GM12878 (cell line): ENCODE data around the gene CST1.

ENCODE experiments used
- BHLHE40 ChIP-seq, 2 experiments: fragments of 450-650 bp in 1 of 2; IDR thresholded peaks; 2 replicates each; pipeline ENCODE4 v1.6.1; 2011 to 2017; ENCODE audit warnings: low read depth in 2 of 2, borderline replicate concordance in 1 of 2, improper control_type of control experiment in 1 of 2, low read length in 1 of 2, mild to moderate bottlenecking in 1 of 2
- CHD4 ChIP-seq: fragments of 200-600 bp; sonication (generic); IDR thresholded peaks from 2 replicates; pipeline ENCODE4 v1.6.1; 2016; ENCODE audit warnings: mild to moderate bottlenecking
- ETV6 ChIP-seq, 2 experiments: fragments of 450-650 bp in 1 of 2; IDR thresholded peaks in 1 of 2; conservative IDR thresholded peaks in 1 of 2; 2 replicates each; pipeline ENCODE4 v1.6.1; 2014; ENCODE audit warnings: antibody characterized with exemption in 1 of 2, borderline replicate concordance in 1 of 2, low read depth in 1 of 2, mild to moderate bottlenecking in 1 of 2, moderate library complexity in 1 of 2
- HDAC2 ChIP-seq: fragments of 200-600 bp; sonication (generic); IDR thresholded peaks from 2 replicates; pipeline ENCODE4 v1.6.1; 2017
- KDM1A ChIP-seq: fragments of 200-600 bp; sonication (generic); IDR thresholded peaks from 2 replicates; pipeline ENCODE4 v1.6.1; 2016; ENCODE audit warnings: borderline replicate concordance
- NFXL1 ChIP-seq: fragments of 450-650 bp; IDR thresholded peaks from 2 replicates; pipeline ENCODE4 v1.6.1; 2017; ENCODE audit warnings: antibody characterized with exemption, mild to moderate bottlenecking, borderline replicate concordance
- NRF1 ChIP-seq: conservative IDR thresholded peaks from 2 replicates; pipeline ENCODE4 v1.6.1; 2011; ENCODE audit warnings: mild to moderate bottlenecking, low read depth, low read length, improper control_type of control experiment
- POLR2A ChIP-seq: IDR thresholded peaks from 2 replicates; pipeline ENCODE4 v1.6.1; 2011; ENCODE audit warnings: low read depth, mild to moderate bottlenecking, low read length
- POU2F2 ChIP-seq: IDR thresholded peaks from 3 replicates; pipeline ENCODE4 v1.6.1; 2011; ENCODE audit warnings: low read depth, mild to moderate bottlenecking, low read length, borderline replicate concordance
- SMC3 ChIP-seq: IDR thresholded peaks from 2 replicates; pipeline ENCODE4 v1.6.1; 2011; ENCODE audit warnings: low read length, improper control_type of control experiment, borderline replicate concordance
- ZNF274 ChIP-seq: IDR thresholded peaks from one replicate; pipeline ENCODE4 v1.8.0; 2011; ENCODE audit not compliant: insufficient read length, insufficient read depth
- TF ChIP-seq, protein P1 (sequence below), 3 experiments: IDR thresholded peaks in 2 of 3; conservative IDR thresholded peaks in 1 of 3; 2 replicates each; pipeline ENCODE4 v1.5.1; 2011; ENCODE audit warnings: low read depth in 3 of 3, low read length in 3 of 3, mild to moderate bottlenecking in 3 of 3, control low read depth in 2 of 3, moderate library complexity in 2 of 3, inconsistent platforms in 1 of 3, mixed read lengths in 1 of 3; ENCODE audit not compliant: control insufficient read depth in 2 of 3, insufficient read depth in 1 of 3; ENCODE audit errors: extremely low read depth in 1 of 3
- TF ChIP-seq, protein P2 (sequence below): fragments of 450-650 bp; formaldehyde crosslinking; IDR thresholded peaks from 2 replicates; pipeline ENCODE4 v1.4.0; 2022; ENCODE audit warnings: mild to moderate bottlenecking, moderate library complexity

DNA sequence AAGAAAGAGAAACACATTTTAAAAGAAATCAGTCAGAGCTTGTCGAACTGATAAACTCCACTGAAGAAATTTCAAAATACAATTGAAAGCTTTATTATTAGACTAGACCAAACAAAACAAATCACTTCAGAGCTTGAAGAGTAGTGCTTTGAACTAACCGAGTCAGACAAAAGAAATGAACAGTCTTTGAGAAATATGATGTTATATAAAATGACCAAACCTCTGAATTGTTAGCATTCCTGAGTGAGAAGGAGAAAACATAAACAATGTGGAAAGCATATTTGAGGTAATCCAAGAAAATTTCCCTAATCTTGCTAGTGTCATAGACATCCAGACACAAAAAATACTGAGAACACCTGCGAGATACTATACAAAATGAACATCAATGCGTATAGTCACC, 48.7 kb downstream of the CST1 start:
- TF ChIP-seq POU2F2: no peak
- TF ChIP-seq, protein P1, sequence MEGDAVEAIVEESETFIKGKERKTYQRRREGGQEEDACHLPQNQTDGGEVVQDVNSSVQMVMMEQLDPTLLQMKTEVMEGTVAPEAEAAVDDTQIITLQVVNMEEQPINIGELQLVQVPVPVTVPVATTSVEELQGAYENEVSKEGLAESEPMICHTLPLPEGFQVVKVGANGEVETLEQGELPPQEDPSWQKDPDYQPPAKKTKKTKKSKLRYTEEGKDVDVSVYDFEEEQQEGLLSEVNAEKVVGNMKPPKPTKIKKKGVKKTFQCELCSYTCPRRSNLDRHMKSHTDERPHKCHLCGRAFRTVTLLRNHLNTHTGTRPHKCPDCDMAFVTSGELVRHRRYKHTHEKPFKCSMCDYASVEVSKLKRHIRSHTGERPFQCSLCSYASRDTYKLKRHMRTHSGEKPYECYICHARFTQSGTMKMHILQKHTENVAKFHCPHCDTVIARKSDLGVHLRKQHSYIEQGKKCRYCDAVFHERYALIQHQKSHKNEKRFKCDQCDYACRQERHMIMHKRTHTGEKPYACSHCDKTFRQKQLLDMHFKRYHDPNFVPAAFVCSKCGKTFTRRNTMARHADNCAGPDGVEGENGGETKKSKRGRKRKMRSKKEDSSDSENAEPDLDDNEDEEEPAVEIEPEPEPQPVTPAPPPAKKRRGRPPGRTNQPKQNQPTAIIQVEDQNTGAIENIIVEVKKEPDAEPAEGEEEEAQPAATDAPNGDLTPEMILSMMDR (IDR thresholded peaks at IDR 0.05 in 2 of 3, conservative IDR thresholded peaks at IDR 0.05 in 1 of 3; ENCODE audit: control insufficient read depth in 2 of 3, extremely low read depth in 1 of 3, insufficient read depth in 1 of 3, low read depth in 3 of 3, low read length in 3 of 3): no peak
- no peak for TF ChIP-seq CHD4
- no peak for TF ChIP-seq HDAC2
- no peak for TF ChIP-seq SMC3
- TF ChIP-seq POLR2A: no peak
- no peak for TF ChIP-seq NFXL1
- no peak for TF ChIP-seq NRF1
- TF ChIP-seq ETV6 (conservative IDR thresholded peaks at IDR 0.05 in 1 of 2, IDR thresholded peaks at IDR 0.05 in 1 of 2; ENCODE audit: borderline replicate concordance in 1 of 2, low read depth in 1 of 2): no peak
- no peak for TF ChIP-seq KDM1A
- TF ChIP-seq ZNF274: no peak
- TF ChIP-seq, protein P2, sequence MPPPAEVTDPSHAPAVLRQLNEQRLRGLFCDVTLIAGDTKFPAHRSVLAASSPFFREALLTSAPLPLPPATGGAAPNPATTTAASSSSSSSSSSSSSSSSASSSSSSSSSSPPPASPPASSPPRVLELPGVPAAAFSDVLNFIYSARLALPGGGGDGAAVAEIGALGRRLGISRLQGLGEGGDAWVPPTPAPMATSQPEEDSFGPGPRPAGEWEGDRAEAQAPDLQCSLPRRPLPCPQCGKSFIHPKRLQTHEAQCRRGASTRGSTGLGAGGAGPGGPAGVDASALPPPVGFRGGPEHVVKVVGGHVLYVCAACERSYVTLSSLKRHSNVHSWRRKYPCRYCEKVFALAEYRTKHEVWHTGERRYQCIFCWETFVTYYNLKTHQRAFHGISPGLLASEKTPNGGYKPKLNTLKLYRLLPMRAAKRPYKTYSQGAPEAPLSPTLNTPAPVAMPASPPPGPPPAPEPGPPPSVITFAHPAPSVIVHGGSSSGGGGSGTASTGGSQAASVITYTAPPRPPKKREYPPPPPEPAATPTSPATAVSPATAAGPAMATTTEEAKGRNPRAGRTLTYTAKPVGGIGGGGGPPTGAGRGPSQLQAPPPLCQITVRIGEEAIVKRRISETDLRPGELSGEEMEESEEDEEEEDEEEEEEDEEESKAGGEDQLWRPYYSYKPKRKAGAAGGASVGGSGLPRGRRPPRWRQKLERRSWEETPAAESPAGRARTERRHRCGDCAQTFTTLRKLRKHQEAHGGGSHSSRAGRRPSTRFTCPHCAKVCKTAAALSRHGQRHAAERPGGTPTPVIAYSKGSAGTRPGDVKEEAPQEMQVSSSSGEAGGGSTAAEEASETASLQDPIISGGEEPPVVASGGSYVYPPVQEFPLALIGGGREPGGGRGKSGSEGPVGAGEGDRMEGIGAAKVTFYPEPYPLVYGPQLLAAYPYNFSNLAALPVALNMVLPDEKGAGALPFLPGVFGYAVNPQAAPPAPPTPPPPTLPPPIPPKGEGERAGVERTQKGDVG (CRISPR knock-in tag): no peak
- TF ChIP-seq BHLHE40 (IDR thresholded peaks at IDR 0.05; ENCODE audit: borderline replicate concordance in 1 of 2, low read depth in 2 of 2, low read length in 1 of 2): no peak
